HCT116 (cell line): ENCODE data around the gene NR2E3. TPM values are rescaled to one million over a fixed set of nuclear protein-coding genes. Genes with fewer than 3 reads are reported as not detected.

Experiments
- ATAC-seq: fragments of 200-7000 bp; cut with Tn5 transposase; 2 replicates; pipeline ENCODE4 v1.9.1; 2020; ENCODE audit warnings: mild to moderate bottlenecking, moderate library complexity
- BruUV-seq: library from RNA; stranded (reverse); fragments of 400-500 nt; replicated peaks from 2 replicates; lab custom pipeline; 2021; lab: Mats Ljungman, UMichigan
- CTCF ChIA-PET: fragments of 300-600 bp; sonication (Branson Sonifier 250); formaldehyde crosslinking; loops from one replicate; lab custom pipeline; 2021; ENCODE audit warnings: antibody characterized with exemption; lab: Charles Lee
- POLR2A ChIA-PET: fragments of 300-600, 350-600 bp; sonication (Branson Sonifier 250); formaldehyde crosslinking; loops from one replicate; lab custom pipeline; 2021; ENCODE audit warnings: antibody characterized with exemption; lab: Charles Lee
- RAD21 ChIA-PET, 2 experiments: fragments of 300-600 bp; sonication (Branson Sonifier 250); formaldehyde crosslinking; loops; one replicate each; lab custom pipeline; 2023; ENCODE audit warnings: low total read pairs in 2 of 2; ENCODE audit not compliant: uncharacterized antibody in 2 of 2, unreplicated experiment in 2 of 2, low non-redundant PET in 1 of 2; lab: Charles Lee
- DNase-seq: peaks from one replicate; pipeline ENCODE4 v3.0.0-alpha.2; 2010; ENCODE audit warnings: low read depth, low spot score
- H2AFZ ChIP-seq: fragments of 200-600 bp; shearing (Covaris generic), sonication (generic); 2 replicates; pipeline ENCODE4 v1.6.1; 2017; ENCODE audit warnings: low read depth, mixed run types, mixed read lengths, antibody characterized with exemption, low read length; ENCODE audit not compliant: poor library complexity, severe bottlenecking
- H3K27ac ChIP-seq: 2 replicates; pipeline ENCODE4 v1.5.1; 2012; ENCODE audit warnings: low read depth, low read length
- H3K27me3 ChIP-seq: fragments of 200-600 bp; sonication (generic); 2 replicates; pipeline ENCODE4 v1.6.1; 2016; ENCODE audit warnings: mixed run types, low read length, mixed read lengths; ENCODE audit not compliant: insufficient read depth
- H3K36me3 ChIP-seq, 2 experiments: fragments of 200-500 bp in 1 of 2; fragments of 200-600 bp in 1 of 2; sonication (Bioruptor generic) in 1 of 2; sonication (generic) in 1 of 2; 2 replicates each; pipeline versions ENCODE4 v1.5.1 to v1.6.1; 2014 to 2016; ENCODE audit warnings: low read length in 2 of 2, inconsistent platforms in 1 of 2, mixed read lengths in 1 of 2, mixed run types in 1 of 2; ENCODE audit not compliant: insufficient read depth in 2 of 2, control insufficient read depth in 1 of 2
- H3K4me1 ChIP-seq, 2 experiments: fragments of 200-600 bp in 1 of 2; sonication (generic) in 1 of 2; 2 replicates each; pipeline versions ENCODE4 v1.5.1 to v1.6.1; 2012 to 2017; ENCODE audit warnings: low read length in 2 of 2, inconsistent platforms in 1 of 2, mild to moderate bottlenecking in 1 of 2, mixed read lengths in 1 of 2, mixed run types in 1 of 2, moderate library complexity in 1 of 2; ENCODE audit not compliant: insufficient read depth in 2 of 2, control insufficient read depth in 1 of 2
- H3K4me2 ChIP-seq: fragments of 200-600 bp; sonication (generic); 2 replicates; pipeline ENCODE4 v1.6.1; 2017; ENCODE audit warnings: mixed run types, low read length, mixed read lengths
- H3K4me3 ChIP-seq, 2 experiments: fragments of 200-600 bp in 1 of 2; sonication (generic) in 1 of 2; replicated peaks in 1 of 2; 2 replicates each; pipeline ENCODE4 v1.5.1; 2011 to 2016; ENCODE audit warnings: low read length in 2 of 2, control low read depth in 1 of 2, low read depth in 1 of 2, mild to moderate bottlenecking in 1 of 2, mixed read lengths in 1 of 2, mixed run types in 1 of 2
- H3K79me2 ChIP-seq: fragments of 200-600 bp; sonication (generic); 2 replicates; pipeline ENCODE4 v1.6.1; 2017; ENCODE audit warnings: mild to moderate bottlenecking, mixed run types, low read length, moderate library complexity, mixed read lengths; ENCODE audit not compliant: insufficient read depth
- H3K9ac ChIP-seq: fragments of 200-600 bp; sonication (generic); 2 replicates; pipeline ENCODE4 v1.6.1; 2016; ENCODE audit warnings: low read length, mixed read lengths
- H3K9me2 ChIP-seq: fragments of 200-600 bp; sonication (generic), shearing (Covaris generic); 2 replicates; pipeline ENCODE4 v1.6.1; 2017; ENCODE audit warnings: mixed run types, mild to moderate bottlenecking, moderate library complexity; ENCODE audit not compliant: insufficient read depth
- H3K9me3 ChIP-seq, 2 experiments: fragments of 200-500 bp in 1 of 2; fragments of 200-600 bp in 1 of 2; sonication (Bioruptor generic) in 1 of 2; sonication (generic) in 1 of 2; 2 replicates each; pipeline ENCODE4 v1.6.1; 2014 to 2017; ENCODE audit warnings: low read length in 2 of 2, mixed read lengths in 2 of 2, inconsistent platforms in 1 of 2, low read depth in 1 of 2, mild to moderate bottlenecking in 1 of 2, mixed run types in 1 of 2, moderate library complexity in 1 of 2; ENCODE audit not compliant: control insufficient read depth in 1 of 2, insufficient read depth in 1 of 2
- H4K20me1 ChIP-seq: fragments of 200-600 bp; sonication (generic), shearing (Covaris generic); 2 replicates; pipeline ENCODE4 v1.6.1; 2017; ENCODE audit warnings: mixed run types, mild to moderate bottlenecking, moderate library complexity; ENCODE audit not compliant: insufficient read depth
- CBX3 ChIP-seq: IDR thresholded peaks from 2 replicates; pipeline ENCODE4 v1.6.1; 2012; ENCODE audit warnings: low read depth
- EGR1 ChIP-seq: IDR thresholded peaks from 2 replicates; pipeline ENCODE4 v1.6.1; 2012; ENCODE audit warnings: low read depth
- ELF1 ChIP-seq: IDR thresholded peaks from 2 replicates; pipeline ENCODE4 v1.6.1; 2012; ENCODE audit warnings: low read depth, borderline replicate concordance
- EZH2 ChIP-seq: fragments of 200-600 bp; sonication (generic); IDR thresholded peaks from 2 replicates; pipeline ENCODE4 v1.6.1; 2017; ENCODE audit warnings: antibody characterized with exemption, mixed run types
- EZH2phosphoT487 ChIP-seq: fragments of 200-600 bp; IDR thresholded peaks from 2 replicates; pipeline ENCODE4 v1.6.1; 2018; ENCODE audit warnings: antibody characterized with exemption, borderline replicate concordance
- FOSL1 ChIP-seq: IDR thresholded peaks from 2 replicates; pipeline ENCODE4 v1.6.1; 2012; ENCODE audit warnings: low read depth
- RAD21 ChIP-seq: IDR thresholded peaks from 2 replicates; pipeline ENCODE4 v1.6.1; 2012; ENCODE audit warnings: low read depth, mild to moderate bottlenecking
- SIN3A ChIP-seq: IDR thresholded peaks from 2 replicates; pipeline ENCODE4 v1.6.1; 2012; ENCODE audit warnings: low read depth
- SP1 ChIP-seq: IDR thresholded peaks from 2 replicates; pipeline ENCODE4 v1.6.1; 2012; ENCODE audit warnings: low read depth
- TCF7L2 ChIP-seq: IDR thresholded peaks from 2 replicates; pipeline ENCODE4 v1.7.0; 2011; ENCODE audit warnings: borderline replicate concordance, inconsistent platforms; ENCODE audit not compliant: insufficient read depth, insufficient read length; ENCODE audit errors: extremely low read depth
- YY1 ChIP-seq: IDR thresholded peaks from 2 replicates; pipeline ENCODE4 v1.6.1; 2011; ENCODE audit warnings: low read length, low read depth, moderate library complexity, mild to moderate bottlenecking; ENCODE audit not compliant: insufficient replicate concordance; ENCODE audit errors: extremely low read depth
- intact Hi-C: fragments of 100-400 bp; cut with micrococcal nuclease; formaldehyde crosslinking; loops from 2 replicates; pipeline ENCODE4 v1.10.0; 2022
- total RNA-seq: library from RNA; stranded (reverse); gene quantifications from one replicate; pipeline ENCODE4 v1.2.1, GENCODE V29; 2021; ENCODE audit not compliant: unreplicated experiment
- TF ChIP-seq, protein P1 (sequence below): IDR thresholded peaks from 2 replicates; pipeline ENCODE4 v1.6.1; 2011; ENCODE audit warnings: mild to moderate bottlenecking, low read length, moderate library complexity; ENCODE audit not compliant: insufficient replicate concordance; ENCODE audit errors: extremely low read depth
- TF ChIP-seq, protein P2 (sequence below): IDR thresholded peaks from 2 replicates; pipeline ENCODE4 v1.6.1; 2012

Gene NR2E3
- total RNA-seq, 1 experiment from 2014 or later: 0.59 TPM

DNA sequence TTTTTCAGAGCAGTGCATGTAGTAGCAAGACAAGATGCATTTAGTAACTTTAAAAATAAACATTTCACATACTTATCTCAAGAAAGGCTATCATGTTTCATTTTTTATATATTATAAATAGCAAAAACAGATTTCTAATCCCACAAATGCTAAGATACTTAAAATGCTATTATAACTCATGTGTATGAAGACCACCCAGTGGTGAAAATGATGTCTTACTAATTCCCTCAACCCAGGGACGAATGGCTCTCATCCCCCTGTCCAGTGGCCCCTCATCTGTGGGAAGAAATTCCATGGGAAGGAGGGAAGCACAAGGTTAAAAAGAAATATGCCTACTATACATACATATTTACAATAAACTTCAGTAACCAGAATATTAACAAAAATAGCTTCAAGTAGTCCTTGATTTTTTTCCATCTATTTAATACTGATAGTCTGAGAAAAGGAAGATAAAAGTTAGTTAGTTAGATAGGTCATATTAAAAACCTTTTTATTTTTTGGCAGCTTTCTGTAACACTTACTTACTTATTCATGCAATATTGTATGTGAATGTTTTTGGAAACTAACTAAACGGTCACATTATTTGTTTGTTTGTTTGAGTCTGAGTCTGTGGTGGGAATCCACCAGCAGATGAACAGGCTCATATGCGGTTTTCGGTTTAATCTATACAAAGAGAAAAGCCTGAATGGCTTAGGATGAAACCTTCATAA lies 14.8 kb downstream of the NR2E3 start:
- BruUV-seq: no TSS peak
- Histone ChIP-seq H4K20me1 (no peaks in the 10 kb centered on the region), H3K9me2 (no peaks in the 10 kb centered on the region), H3K27me3 (no peaks in the 10 kb centered on the region), H2AFZ (no peak overlapping the region), H3K4me1 (no peaks in the 10 kb centered on the region), H3K36me3 (peaks cover 0 to 8% of the 10 kb centered on the region in 2 experiments; a peak in 1 of 4 replicates), H3K4me3 (no peak overlapping the region), H3K27ac (no peak overlapping the region), H3K9ac (no peak overlapping the region), H3K4me2 (no peak overlapping the region), H3K79me2 (no peaks in the 10 kb centered on the region), H3K9me3 (no peaks in the 10 kb centered on the region)
- ATAC-seq (no peak), DNase-seq (no peak)
- POLR2A ChIA-PET: no interaction called here
- no peak for TF ChIP-seq SIN3A
- no peak for TF ChIP-seq EGR1
- TF ChIP-seq SP1: no peak
- TF ChIP-seq YY1: no peak
- TF ChIP-seq, protein P1, sequence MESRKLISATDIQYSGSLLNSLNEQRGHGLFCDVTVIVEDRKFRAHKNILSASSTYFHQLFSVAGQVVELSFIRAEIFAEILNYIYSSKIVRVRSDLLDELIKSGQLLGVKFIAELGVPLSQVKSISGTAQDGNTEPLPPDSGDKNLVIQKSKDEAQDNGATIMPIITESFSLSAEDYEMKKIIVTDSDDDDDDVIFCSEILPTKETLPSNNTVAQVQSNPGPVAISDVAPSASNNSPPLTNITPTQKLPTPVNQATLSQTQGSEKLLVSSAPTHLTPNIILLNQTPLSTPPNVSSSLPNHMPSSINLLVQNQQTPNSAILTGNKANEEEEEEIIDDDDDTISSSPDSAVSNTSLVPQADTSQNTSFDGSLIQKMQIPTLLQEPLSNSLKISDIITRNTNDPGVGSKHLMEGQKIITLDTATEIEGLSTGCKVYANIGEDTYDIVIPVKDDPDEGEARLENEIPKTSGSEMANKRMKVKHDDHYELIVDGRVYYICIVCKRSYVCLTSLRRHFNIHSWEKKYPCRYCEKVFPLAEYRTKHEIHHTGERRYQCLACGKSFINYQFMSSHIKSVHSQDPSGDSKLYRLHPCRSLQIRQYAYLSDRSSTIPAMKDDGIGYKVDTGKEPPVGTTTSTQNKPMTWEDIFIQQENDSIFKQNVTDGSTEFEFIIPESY: no peak
- intact Hi-C loops: no loop called here
- CTCF ChIA-PET: no interaction called here
- RAD21 ChIA-PET: no interaction called here

DNA sequence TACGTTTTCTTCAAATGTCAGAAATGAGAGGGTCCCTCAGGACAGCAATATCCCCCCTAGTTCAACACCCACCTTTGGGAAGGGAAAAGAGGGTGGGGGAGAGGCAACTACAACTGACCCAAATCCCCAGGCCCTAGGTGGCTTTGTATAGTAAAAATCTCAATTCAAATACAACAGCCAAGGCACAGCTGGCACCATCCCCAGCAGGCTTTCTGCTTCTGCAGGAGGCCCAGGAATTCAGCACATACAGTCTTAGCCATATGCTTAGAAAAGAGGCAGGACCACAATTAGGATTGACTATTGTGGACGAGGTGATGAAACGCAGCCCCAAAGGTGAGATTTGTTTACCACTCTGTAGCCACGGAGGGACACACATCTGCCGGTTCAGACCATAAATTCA lies 15.8 kb downstream of the NR2E3 start:
- Histone ChIP-seq H3K4me2 (no peak overlapping the region), H3K9me3 (no peaks in the 10 kb centered on the region), H3K9me2 (no peaks in the 10 kb centered on the region), H4K20me1 (no peaks in the 10 kb centered on the region), H3K27me3 (no peaks in the 10 kb centered on the region), H3K4me3 (no peak overlapping the region), H2AFZ (no peak overlapping the region), H3K4me1 (no peaks in the 10 kb centered on the region), H3K9ac (no peak overlapping the region), H3K36me3 (peaks cover 0 to 8% of the 10 kb centered on the region in 2 experiments; a peak in 1 of 4 replicates), H3K79me2 (no peaks in the 10 kb centered on the region), H3K27ac (no peak overlapping the region)
- CTCF ChIA-PET: no interaction called here
- POLR2A ChIA-PET: no interaction called here
- ATAC-seq: no peak
- BruUV-seq: no TSS peak
- RAD21 ChIA-PET: no interaction called here
- no peak for DNase-seq
- intact Hi-C loops: no loop called here
- TF ChIP-seq CBX3 (no peak), EZH2 (no peak), TCF7L2 (no peak), FOSL1 (no peak), EZH2phosphoT487 (no peak), ELF1 (no peak), YY1 (no peak), RAD21 (no peak)
- TF ChIP-seq, protein P2, sequence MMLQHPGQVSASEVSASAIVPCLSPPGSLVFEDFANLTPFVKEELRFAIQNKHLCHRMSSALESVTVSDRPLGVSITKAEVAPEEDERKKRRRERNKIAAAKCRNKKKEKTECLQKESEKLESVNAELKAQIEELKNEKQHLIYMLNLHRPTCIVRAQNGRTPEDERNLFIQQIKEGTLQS: no peak
